HL-60 (cell line): ENCODE results near the gene NRP2.

Experiments used
- GABPA ChIP-seq: IDR thresholded peaks from 2 replicates; pipeline ENCODE4 v1.6.1; 2012; ENCODE audit warnings: low read depth
- POLR2AphosphoS5 ChIP-seq: IDR thresholded peaks from 2 replicates; pipeline ENCODE4 v1.6.1; 2012; ENCODE audit warnings: low read depth
- TF ChIP-seq, protein P1 (sequence below): IDR thresholded peaks from one replicate; pipeline ENCODE4 v1.5.1; 2011; ENCODE audit warnings: low read length, control low read depth, inconsistent platforms; ENCODE audit not compliant: insufficient read depth

DNA sequence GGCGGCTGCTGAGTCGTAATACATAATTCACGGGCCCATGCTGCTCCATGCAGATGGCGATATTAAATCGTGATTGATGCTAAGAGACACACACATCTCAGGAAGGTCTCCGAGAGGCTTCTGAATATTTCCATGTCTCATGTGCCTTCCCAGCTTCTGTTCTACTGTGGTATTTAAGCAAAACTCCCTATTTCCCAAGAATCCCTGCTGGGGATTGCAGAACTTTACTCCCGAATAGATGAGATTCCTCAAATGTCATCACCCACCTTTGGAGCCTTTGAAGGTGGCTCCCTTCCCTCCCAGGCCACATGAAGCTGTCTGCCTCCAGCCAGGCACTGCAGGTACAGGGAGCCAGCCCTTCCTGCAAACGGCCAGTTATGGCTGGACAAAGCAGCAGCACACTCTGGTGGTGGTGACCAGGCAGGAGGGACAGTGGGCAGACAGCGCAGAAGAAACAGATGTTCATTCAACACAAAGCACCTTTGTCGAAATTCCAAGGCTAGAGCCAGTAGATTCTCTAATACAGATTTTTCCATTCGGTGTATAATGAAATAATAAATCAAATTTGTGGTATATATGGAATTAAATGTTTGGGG lies 14.1 kb downstream of the NRP2 start:
- TF ChIP-seq, protein P1, sequence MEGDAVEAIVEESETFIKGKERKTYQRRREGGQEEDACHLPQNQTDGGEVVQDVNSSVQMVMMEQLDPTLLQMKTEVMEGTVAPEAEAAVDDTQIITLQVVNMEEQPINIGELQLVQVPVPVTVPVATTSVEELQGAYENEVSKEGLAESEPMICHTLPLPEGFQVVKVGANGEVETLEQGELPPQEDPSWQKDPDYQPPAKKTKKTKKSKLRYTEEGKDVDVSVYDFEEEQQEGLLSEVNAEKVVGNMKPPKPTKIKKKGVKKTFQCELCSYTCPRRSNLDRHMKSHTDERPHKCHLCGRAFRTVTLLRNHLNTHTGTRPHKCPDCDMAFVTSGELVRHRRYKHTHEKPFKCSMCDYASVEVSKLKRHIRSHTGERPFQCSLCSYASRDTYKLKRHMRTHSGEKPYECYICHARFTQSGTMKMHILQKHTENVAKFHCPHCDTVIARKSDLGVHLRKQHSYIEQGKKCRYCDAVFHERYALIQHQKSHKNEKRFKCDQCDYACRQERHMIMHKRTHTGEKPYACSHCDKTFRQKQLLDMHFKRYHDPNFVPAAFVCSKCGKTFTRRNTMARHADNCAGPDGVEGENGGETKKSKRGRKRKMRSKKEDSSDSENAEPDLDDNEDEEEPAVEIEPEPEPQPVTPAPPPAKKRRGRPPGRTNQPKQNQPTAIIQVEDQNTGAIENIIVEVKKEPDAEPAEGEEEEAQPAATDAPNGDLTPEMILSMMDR, result no peak
- TF ChIP-seq GABPA (no peak), POLR2AphosphoS5 (no peak)
